IPS DF 6.9 (cell line): Measurements from ENCODE around the gene PRRT1B.

Experiments
- DNase-seq: peaks from one replicate; pipeline ENCODE4 v3.0.0-alpha.2; 2013; ENCODE audit warnings: low read depth, low spot score
- H3K27ac ChIP-seq: one replicate; pipeline ENCODE4 v1.5.1; 2013; ENCODE audit warnings: low read length, control low read depth
- H3K27me3 ChIP-seq: 2 replicates; pipeline ENCODE4 v1.6.1; 2013; ENCODE audit warnings: mild to moderate bottlenecking, low read length; ENCODE audit not compliant: control insufficient read depth, insufficient read depth
- H3K36me3 ChIP-seq: 2 replicates; pipeline ENCODE4 v1.6.1; 2013; ENCODE audit warnings: low read length; ENCODE audit not compliant: control insufficient read depth, insufficient read depth
- H3K4me1 ChIP-seq: 2 replicates; pipeline ENCODE4 v1.6.1; 2013; ENCODE audit warnings: low read length; ENCODE audit not compliant: control insufficient read depth, insufficient read depth
- H3K4me3 ChIP-seq: 2 replicates; pipeline ENCODE4 v1.5.1; 2013; ENCODE audit warnings: mild to moderate bottlenecking, low read length
- H3K9me3 ChIP-seq: 2 replicates; pipeline ENCODE4 v1.6.1; 2013; ENCODE audit warnings: low read length, inconsistent platforms; ENCODE audit not compliant: control insufficient read depth, insufficient read depth
- WGBS: extraction: QIAGEN DNeasy Blood & Tissue Kit; methylation state at CpG from one replicate; pipeline ENCODE4 v1.1.7; 2013; ENCODE audit warnings: mixed read lengths, missing lambda C conversion rate; ENCODE audit not compliant: insufficient read length, insufficient coverage; 5-methylcytosine and 5-hydroxymethylcytosine counted together

The PRRT1B gene

DNA sequence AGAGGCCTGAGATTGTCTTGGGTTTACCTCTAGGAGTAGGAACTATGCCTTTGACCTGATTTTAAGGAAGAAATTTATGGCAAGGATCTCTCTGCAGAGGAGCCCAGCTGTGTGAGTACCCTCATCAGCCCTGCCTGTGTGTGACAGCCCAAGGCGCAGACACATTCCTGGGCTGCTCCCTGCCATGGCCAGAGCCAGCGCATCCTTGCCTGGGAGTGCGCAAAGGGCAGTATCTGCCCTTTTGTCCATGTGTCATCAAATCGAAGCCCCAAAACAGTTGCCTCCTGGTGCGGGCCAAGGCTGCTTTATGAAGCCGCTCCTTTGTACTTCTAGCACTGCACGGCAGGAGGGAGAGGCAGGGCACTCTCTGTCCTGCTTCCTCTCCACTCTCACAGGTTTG, 51.9 kb downstream of the PRRT1B start:
- H3K4me3 ChIP-seq, result no peak overlapping the region
- whole genome bisulfite sequencing, result no CpG with 5 or more reads among the region's 7 CpGs
- DNase-seq, result no peak
- H3K36me3 ChIP-seq, result peaks cover 19% of the 10 kb centered on the region
- no peak overlapping the region for H3K27ac ChIP-seq
- H3K27me3 ChIP-seq, result no peaks in the 10 kb centered on the region
- H3K4me1 ChIP-seq, result no peaks in the 10 kb centered on the region; the same call in 1 of the 2 replicates
- no peaks in the 10 kb centered on the region for H3K9me3 ChIP-seq

DNA sequence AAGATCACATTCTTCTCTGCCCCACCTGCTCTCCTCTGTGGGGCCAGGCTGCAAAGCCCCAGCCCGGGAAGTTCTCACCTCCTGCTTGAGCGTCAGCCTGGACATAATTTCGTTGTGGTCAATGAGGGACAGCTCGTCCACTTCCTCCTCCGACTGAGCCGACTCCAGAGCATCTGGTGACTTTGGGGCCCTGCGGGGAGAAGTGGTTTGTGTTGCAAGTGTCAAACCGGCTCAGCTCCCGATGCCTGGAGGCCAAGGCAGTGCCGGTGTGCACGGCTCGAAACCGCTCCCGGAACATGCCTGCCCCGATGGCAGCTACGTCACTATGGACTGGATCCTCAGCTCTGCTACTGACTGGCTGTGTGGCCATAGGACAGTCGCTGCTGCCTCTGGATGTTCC, 52.8 kb downstream of the PRRT1B start:
- DNase-seq, result no peak
- no peaks in the 10 kb centered on the region for H3K27me3 ChIP-seq
- H3K4me3 ChIP-seq, result no peak overlapping the region
- peaks cover 19% of the 10 kb centered on the region for H3K36me3 ChIP-seq
- H3K27ac ChIP-seq, result no peak overlapping the region
- WGBS, result no CpG with 5 or more reads among the region's 17 CpGs
- H3K4me1 ChIP-seq, result no peaks in the 10 kb centered on the region; the same call in 1 of the 2 replicates
- no peaks in the 10 kb centered on the region for H3K9me3 ChIP-seq

DNA sequence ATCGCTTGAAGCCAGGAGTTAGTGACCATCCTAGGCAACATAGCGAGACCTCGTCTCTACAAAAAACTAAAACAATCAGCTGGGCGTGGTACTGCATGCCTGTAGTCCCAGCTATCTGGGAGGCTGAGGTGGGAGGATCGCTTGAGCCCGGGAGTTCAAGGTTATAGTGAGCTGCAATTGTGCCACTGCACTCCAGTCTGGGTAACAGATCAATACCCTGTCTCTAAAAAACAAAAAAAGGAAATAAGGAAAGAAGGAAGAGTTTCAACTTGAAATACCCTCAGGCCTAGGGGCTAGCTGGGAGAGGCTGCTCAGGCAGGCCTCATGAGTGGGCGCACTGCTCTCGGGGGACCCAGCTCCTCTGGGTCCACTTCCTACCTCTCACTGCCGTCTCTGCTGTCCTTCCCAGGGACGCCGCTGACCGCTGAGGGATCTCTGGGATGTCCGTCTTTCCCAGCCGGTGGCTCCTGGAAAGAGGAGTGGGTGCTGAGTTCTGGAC, 56.4 kb downstream of the PRRT1B start:
- Histone ChIP-seq H3K36me3 (peaks cover 11% of the 10 kb centered on the region; the same call in 1 of the 2 replicates), H3K27ac (no peak overlapping the region), H3K27me3 (no peaks in the 10 kb centered on the region), H3K4me3 (no peak overlapping the region), H3K9me3 (no peaks in the 10 kb centered on the region), H3K4me1 (no peaks in the 10 kb centered on the region; the same call in 1 of the 2 replicates)
- no CpG with 5 or more reads among the region's 14 CpGs for WGBS
- DNase-seq, result no peak

DNA sequence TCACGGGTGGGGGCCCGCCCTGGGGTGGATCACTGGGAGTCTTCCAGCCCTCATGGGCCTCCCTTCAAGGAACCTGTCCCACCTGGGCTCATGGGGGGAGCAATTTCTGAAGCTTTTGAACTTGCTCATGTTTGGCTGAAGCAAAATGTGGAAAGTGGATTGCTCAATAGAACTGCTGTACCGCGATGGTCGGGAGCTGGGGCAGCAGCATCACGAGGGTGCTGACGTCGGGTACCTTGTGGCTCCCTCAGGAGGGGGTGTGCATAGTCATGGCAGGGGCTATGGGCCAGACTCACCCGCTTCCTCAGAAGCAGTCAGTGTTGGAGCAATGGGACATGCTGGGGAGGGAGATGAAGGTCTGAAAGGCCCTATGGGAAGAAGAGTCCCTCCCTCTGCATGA, 57.9 kb downstream of the PRRT1B start:
- DNase-seq, result no peak
- peaks cover 3% of the 10 kb centered on the region; the same call in 1 of the 2 replicates for H3K36me3 ChIP-seq
- no peak overlapping the region for H3K4me3 ChIP-seq
- peaks cover 6% of the 10 kb centered on the region for H3K4me1 ChIP-seq
- no CpG with 5 or more reads among the region's 9 CpGs for WGBS
- no peak overlapping the region for H3K27ac ChIP-seq
- H3K9me3 ChIP-seq, result no peaks in the 10 kb centered on the region
- no peaks in the 10 kb centered on the region for H3K27me3 ChIP-seq

DNA sequence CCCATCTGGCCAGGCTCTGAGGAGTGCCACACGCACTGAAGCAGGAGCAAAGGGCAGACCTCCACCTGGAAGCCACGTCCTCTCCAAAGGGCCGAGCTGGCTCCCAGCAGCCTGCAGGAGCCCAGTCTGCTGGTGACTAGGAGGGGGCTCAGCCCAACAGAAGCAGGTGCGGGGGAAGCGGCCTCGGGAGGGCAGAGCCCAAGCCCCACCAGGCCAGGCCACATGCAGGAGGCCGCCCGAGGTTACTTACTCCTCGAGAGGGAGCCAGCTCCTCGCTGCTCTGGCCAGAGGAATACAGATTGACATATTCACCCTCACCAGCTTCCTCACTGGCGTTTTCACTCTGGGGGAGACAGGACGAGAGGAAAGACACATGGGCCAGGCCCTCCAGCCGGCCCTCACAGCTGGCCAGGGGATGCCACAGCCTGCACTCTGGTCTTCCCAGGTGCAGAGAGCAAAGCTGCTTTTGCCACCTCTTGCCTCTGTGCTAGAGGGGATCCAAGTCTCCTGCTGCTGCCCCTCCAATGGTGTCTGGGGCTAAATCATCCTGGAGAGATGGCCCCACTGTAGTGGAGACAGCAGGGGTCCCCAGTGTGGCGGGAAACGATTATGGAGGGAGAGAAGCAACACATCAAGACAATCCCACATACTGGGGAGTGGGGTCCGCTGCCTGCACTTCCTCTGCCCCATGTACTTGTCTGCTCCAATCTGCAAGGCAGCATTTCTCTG, 58.6 kb downstream of the PRRT1B start:
- no peak for DNase-seq
- Histone ChIP-seq H3K4me3 (no peak overlapping the region), H3K4me1 (peaks cover 6% of the 10 kb centered on the region), H3K27ac (no peak overlapping the region), H3K9me3 (no peaks in the 10 kb centered on the region), H3K36me3 (no peaks in the 10 kb centered on the region), H3K27me3 (no peaks in the 10 kb centered on the region)
- no CpG with 5 or more reads among the region's 16 CpGs for WGBS

DNA sequence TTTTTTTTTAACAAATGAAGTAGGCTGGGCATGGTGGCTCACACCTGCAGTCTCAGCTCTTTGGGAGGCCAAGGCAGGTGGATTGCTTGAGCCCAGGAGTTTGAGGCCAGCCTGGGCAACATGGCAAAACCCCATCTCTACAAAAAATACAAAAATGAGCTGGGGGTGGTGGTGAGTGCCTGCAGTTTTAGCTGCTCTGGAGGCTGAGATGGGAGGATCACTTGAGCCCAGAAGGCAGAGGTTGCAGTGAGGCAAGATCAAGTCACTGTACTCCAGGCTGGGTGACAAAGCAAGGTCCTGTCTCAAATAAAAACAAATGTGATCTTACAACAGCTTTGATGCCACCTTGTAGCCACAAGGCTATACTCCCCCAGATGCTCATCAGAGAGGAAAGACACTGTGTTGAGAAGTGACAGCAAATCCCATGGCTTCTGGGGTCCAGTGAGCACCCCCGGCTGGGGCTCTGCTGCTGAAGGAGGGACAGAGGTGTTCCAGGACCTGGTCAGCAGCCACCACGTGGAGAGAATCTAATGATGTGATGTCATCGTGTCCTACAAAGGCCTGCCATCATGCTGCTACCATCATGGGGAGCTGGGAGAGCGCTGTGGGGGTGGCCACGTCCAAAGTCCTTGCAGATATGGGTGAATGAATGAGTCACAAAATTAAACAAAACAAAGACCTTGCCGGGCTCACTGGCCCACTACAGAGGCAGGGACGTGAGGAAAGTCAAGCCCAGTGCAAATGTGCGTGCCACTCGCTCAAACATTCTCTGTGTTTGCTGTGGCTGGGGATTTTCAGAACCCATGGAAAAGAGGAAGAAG, 60.7 kb downstream of the PRRT1B start:
- H3K27me3 ChIP-seq, result no peaks in the 10 kb centered on the region
- peaks cover 12% of the 10 kb centered on the region for H3K4me1 ChIP-seq
- H3K27ac ChIP-seq, result no peak overlapping the region
- DNase-seq, result no peak
- no peaks in the 10 kb centered on the region for H3K9me3 ChIP-seq
- no CpG with 5 or more reads among the region's 9 CpGs for WGBS
- H3K36me3 ChIP-seq, result no peaks in the 10 kb centered on the region
- no peak overlapping the region for H3K4me3 ChIP-seq

DNA sequence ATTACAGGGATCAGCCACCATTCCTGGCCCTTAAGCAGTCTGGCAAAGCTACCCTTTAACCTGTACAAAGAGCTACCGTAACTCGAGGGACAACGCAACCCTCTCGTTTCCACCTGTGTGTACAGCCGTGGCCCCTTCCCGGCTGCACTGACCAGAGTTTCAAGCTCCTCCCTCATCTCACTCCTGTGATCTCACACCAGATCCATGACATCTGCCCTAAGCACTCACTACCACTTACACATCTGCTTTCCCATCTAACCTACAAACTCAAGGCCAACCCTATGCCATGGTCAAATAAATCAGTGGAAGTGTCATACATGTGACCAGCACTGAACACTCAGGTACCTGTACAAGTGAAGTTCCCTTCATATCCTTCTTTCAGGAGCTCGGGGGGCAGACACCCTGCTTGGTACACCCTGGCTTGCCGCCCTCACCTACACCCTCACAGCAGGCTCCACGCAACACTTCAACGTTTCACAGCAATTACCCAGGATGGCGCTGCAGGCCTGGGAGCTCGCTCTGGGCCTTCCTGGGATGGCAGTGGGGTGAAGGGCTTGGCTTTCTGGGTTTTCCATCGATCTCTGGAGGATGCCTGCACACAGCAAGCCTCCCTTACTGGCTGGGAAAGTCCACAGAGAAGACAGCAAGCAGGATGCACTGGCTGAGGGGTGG, 61.7 kb downstream of the PRRT1B start:
- Histone ChIP-seq H3K9me3 (no peaks in the 10 kb centered on the region), H3K27me3 (no peaks in the 10 kb centered on the region), H3K36me3 (no peaks in the 10 kb centered on the region), H3K4me1 (peaks cover 12% of the 10 kb centered on the region), H3K4me3 (no peak overlapping the region), H3K27ac (no peak overlapping the region)
- WGBS, result no CpG with 5 or more reads among the region's 13 CpGs
- no peak for DNase-seq

DNA sequence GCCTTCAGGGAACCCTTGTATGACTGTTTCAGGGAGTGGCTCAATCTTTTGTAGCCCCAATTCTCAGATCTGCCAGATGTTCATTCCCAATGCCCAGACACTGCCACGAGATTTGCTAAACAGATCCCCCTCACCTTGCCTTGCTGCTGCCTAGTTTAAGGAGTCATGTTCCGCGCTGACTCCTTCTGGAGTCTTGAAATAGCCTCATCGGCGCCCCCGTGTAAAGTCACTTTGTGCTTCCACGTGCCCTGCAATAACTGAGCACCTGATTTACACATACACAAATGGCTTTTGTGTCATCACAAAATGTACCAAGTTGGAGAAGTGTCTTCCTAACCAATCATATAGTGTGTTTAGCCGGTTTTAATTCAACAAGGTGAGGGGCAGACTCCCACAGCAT, 62.3 kb downstream of the PRRT1B start:
- no peaks in the 10 kb centered on the region for H3K27me3 ChIP-seq
- no peaks in the 10 kb centered on the region for H3K9me3 ChIP-seq
- no peak for DNase-seq
- H3K4me3 ChIP-seq, result no peak overlapping the region
- WGBS, result no CpG with 5 or more reads among the region's 8 CpGs
- H3K36me3 ChIP-seq, result no peaks in the 10 kb centered on the region
- H3K27ac ChIP-seq, result no peak overlapping the region
- H3K4me1 ChIP-seq, result peaks cover 12% of the 10 kb centered on the region

DNA sequence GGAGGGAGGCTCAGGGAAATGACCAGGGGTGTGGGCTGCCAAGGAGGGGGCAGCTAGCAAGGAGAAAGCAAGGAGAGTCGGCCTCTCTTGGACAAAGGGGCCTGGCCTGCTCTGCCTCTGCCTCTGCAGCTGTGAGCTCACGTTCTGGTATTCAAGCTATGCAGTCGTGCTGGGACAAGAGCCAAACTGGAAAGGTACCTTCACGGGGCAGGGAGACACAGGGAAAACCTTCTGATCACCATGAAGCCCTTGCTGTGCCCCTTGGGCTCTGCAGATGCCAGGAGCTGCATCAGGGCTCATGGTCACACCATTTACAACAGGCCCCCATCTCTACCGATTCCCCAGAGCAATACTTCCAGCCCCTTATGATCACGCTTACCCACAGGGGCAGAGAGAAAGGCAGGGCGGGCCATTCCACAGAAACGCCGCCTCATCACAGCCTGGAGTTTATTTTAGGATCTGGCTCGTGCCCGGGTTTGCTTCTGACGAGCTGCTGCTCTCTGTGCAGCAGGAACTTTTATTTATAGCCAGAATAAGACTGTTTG, 63.2 kb downstream of the PRRT1B start:
- Histone ChIP-seq H3K9me3 (no peaks in the 10 kb centered on the region), H3K27ac (no peak overlapping the region), H3K4me1 (peaks cover 12% of the 10 kb centered on the region), H3K27me3 (no peaks in the 10 kb centered on the region), H3K36me3 (no peaks in the 10 kb centered on the region), H3K4me3 (no peak overlapping the region)
- DNase-seq, result peak; percentile 74
- WGBS, result no CpG with 5 or more reads among the region's 12 CpGs
